Endothelial cell of umbilical vein (primary cell): ENCODE measurements around the gene NTN3. TPM values are rescaled to one million over a fixed set of nuclear protein-coding genes. Genes with fewer than 3 reads are reported as not detected.

Experiments used
- BruUV-seq: library from RNA; stranded (reverse); fragments of 400-500 nt; replicated peaks from 2 replicates; lab custom pipeline; 2021; lab: Mats Ljungman, UMichigan
- CTCF ChIA-PET: fragments of 300-600, 350-600 bp; sonication (Branson Sonifier 250); formaldehyde crosslinking; loops from one replicate; lab custom pipeline; 2021; ENCODE audit warnings: antibody characterized with exemption, inconsistent platforms; lab: Charles Lee
- POLR2A ChIA-PET: fragments of 300-600, 350-600 bp; sonication (Branson Sonifier 250); formaldehyde crosslinking; loops from one replicate; lab custom pipeline; 2021; ENCODE audit warnings: antibody characterized with exemption, inconsistent platforms; lab: Charles Lee
- DNase-seq: peaks from one replicate; pipeline ENCODE4 v3.0.0-alpha.2; 2011; ENCODE audit warnings: low read depth, low spot score
- FAIRE-seq: peaks from 2 replicates; lab custom pipeline; 2011; peaks lifted over from hg19 to GRCh38; lab: Jason Lieb, UNC
- H2AFZ ChIP-seq: 2 replicates; pipeline ENCODE4 v1.6.0; 2012; ENCODE audit warnings: low read depth, low read length, control low read depth, inconsistent platforms
- H3K27ac ChIP-seq: 2 replicates; pipeline ENCODE4 v1.5.1; 2011; ENCODE audit warnings: low read depth, mild to moderate bottlenecking, control low read depth, low read length, moderate library complexity; ENCODE audit not compliant: insufficient read depth
- H3K27me3 ChIP-seq, 2 experiments: 2 replicates each; pipeline versions ENCODE4 v1.6.0 to v1.6.1; 2011; ENCODE audit warnings: low read length in 2 of 2, mixed read lengths in 1 of 2; ENCODE audit not compliant: control insufficient read depth in 2 of 2, insufficient read depth in 2 of 2
- H3K36me3 ChIP-seq, 2 experiments: 2 replicates in 1 of 2; 3 replicates in 1 of 2; pipeline ENCODE4 v1.5.1; 2011; ENCODE audit warnings: low read length in 2 of 2, mild to moderate bottlenecking in 1 of 2, moderate library complexity in 1 of 2; ENCODE audit not compliant: control insufficient read depth in 2 of 2, insufficient read depth in 2 of 2; ENCODE audit errors: extremely low read depth in 1 of 2
- H3K4me1 ChIP-seq: 3 replicates; pipeline ENCODE4 v1.5.1; 2011; ENCODE audit warnings: mild to moderate bottlenecking, low read length; ENCODE audit not compliant: control insufficient read depth, insufficient read depth; ENCODE audit errors: extremely low read depth
- H3K4me2 ChIP-seq: 2 replicates; pipeline ENCODE4 v1.6.1; 2011; ENCODE audit warnings: low read length, control low read depth, mixed read lengths; ENCODE audit not compliant: insufficient read depth
- H3K4me3 ChIP-seq, 3 experiments: fragments of 200-600 bp in 1 of 3; sonication (generic), shearing (Covaris generic) in 1 of 3; replicated peaks in 1 of 3; 2 replicates each; pipeline ENCODE4 v1.5.1; 2011 to 2016; ENCODE audit warnings: control low read depth in 3 of 3, low read length in 3 of 3, mild to moderate bottlenecking in 2 of 3, inconsistent platforms in 1 of 3, low read depth in 1 of 3, moderate library complexity in 1 of 3; ENCODE audit not compliant: insufficient read depth in 1 of 3
- H3K79me2 ChIP-seq: 2 replicates; pipeline ENCODE4 v1.6.0; 2012; ENCODE audit warnings: low read length, inconsistent platforms; ENCODE audit not compliant: control insufficient read depth, insufficient read depth
- H3K9ac ChIP-seq: replicated peaks from 2 replicates; pipeline ENCODE3; 2011; ENCODE audit warnings: low read length, control low read depth; ENCODE audit not compliant: insufficient read depth; ENCODE audit errors: extremely low read depth
- H3K9me1 ChIP-seq: replicated peaks from 3 replicates; pipeline ENCODE4 v1.6.0; 2011; ENCODE audit warnings: mild to moderate bottlenecking, low read length; ENCODE audit not compliant: control insufficient read depth, insufficient read depth; ENCODE audit errors: extremely low read depth
- H3K9me3 ChIP-seq: replicated peaks from 2 replicates; pipeline ENCODE4 v1.5.1; 2012; ENCODE audit warnings: low read length, inconsistent platforms; ENCODE audit not compliant: control insufficient read depth, insufficient read depth
- H4K20me1 ChIP-seq: replicated peaks from 2 replicates; pipeline ENCODE3; 2011; ENCODE audit warnings: mild to moderate bottlenecking, low read length; ENCODE audit not compliant: control insufficient read depth, insufficient read depth; ENCODE audit errors: extremely low read depth
- CTCF ChIP-seq, 2 donors: IDR thresholded peaks; 1 replicate in 1 of 2; 2 replicates in 1 of 2; pipeline ENCODE4 v1.5.1; 2011; ENCODE audit warnings: low read length in 2 of 2, mild to moderate bottlenecking in 2 of 2, moderate library complexity in 2 of 2, control low read depth in 1 of 2, inconsistent platforms in 1 of 2, low read depth in 1 of 2; ENCODE audit not compliant: insufficient read depth in 1 of 2; ENCODE audit errors: extremely low read depth in 1 of 2
- EZH2 ChIP-seq: IDR thresholded peaks from 2 replicates; pipeline ENCODE4 v1.6.1; 2012; ENCODE audit warnings: borderline replicate concordance, low read depth, mild to moderate bottlenecking, moderate library complexity, low read length, inconsistent platforms; ENCODE audit not compliant: severe bottlenecking
- FOS ChIP-seq: IDR thresholded peaks from 2 replicates; pipeline ENCODE4 v1.6.1; 2011; ENCODE audit warnings: mild to moderate bottlenecking, low read length, moderate library complexity, borderline replicate concordance; ENCODE audit not compliant: insufficient read depth
- GATA2 ChIP-seq: IDR thresholded peaks from 2 replicates; pipeline ENCODE4 v1.7.0; 2011; ENCODE audit warnings: low read depth, mild to moderate bottlenecking, moderate library complexity, mixed read lengths, low read length; ENCODE audit not compliant: insufficient read length, insufficient read depth
- JUN ChIP-seq: IDR thresholded peaks from 2 replicates; pipeline ENCODE4 v1.6.1; 2011; ENCODE audit warnings: borderline replicate concordance, low read depth; ENCODE audit not compliant: insufficient read length, insufficient read depth
- MAX ChIP-seq: IDR thresholded peaks from 2 replicates; pipeline ENCODE4 v1.6.1; 2011; ENCODE audit not compliant: insufficient read depth, insufficient read length
- MYC ChIP-seq: IDR thresholded peaks from one replicate; pipeline ENCODE4 v1.6.1; 2011; ENCODE audit warnings: mild to moderate bottlenecking, low read depth, low read length
- POLR2A ChIP-seq: IDR thresholded peaks from 2 replicates; pipeline ENCODE4 v1.6.1; 2012; ENCODE audit warnings: low read depth, mild to moderate bottlenecking, control low read depth, low read length
- POLR2AphosphoS5 ChIP-seq: IDR thresholded peaks from 2 replicates; pipeline ENCODE4 v1.6.1; 2012; ENCODE audit warnings: low read depth, mild to moderate bottlenecking, control low read depth, low read length, moderate library complexity; ENCODE audit not compliant: insufficient read depth
- dilution Hi-C: fragments of 300-500 bp; cut with MboI; formaldehyde crosslinking; loops from one replicate; pipeline ENCODE4 v1.15.0; 2019; ENCODE audit warnings: low sequenced_read_pairs; ENCODE audit not compliant: extremely low pct_ligation_motif_present
- intact Hi-C: fragments of 100-400 bp; cut with micrococcal nuclease; formaldehyde crosslinking; loops from one replicate; pipeline ENCODE4 v1.10.0; 2022
- polyA plus RNA-seq, 4 experiments: library from polyadenylated mRNA; depleted of rRNA in 3 of 4; stranded (reverse) in 3 of 4; unstranded in 1 of 4; fragments of >200 nt; gene quantifications; 2 replicates each; pipeline versions ENCODE4 v1.2.1 to v1.2.3, GENCODE V29; 2011 to 2012; ENCODE audit warnings: missing spikeins in 1 of 4
- total RNA-seq: library from RNA; stranded (reverse); gene quantifications from 2 replicates; pipeline ENCODE4 v1.2.3, GENCODE V29; 2021

NTN3 gene
- total and polyA plus RNA-seq, 2 donors (not counting 3 experiments of a cell fraction or from before 2014, with no cell fraction given): 0.15 TPM; not detected in 1

- intact Hi-C loops: no loop called here
- no peaks in the 10 kb centered on the region for H3K79me2 ChIP-seq
- peaks cover 0 to 16% of the 10 kb centered on the region in 2 experiments for H3K36me3 ChIP-seq
- dilution Hi-C loops: no loop called here
- POLR2A ChIA-PET: no interaction called here
- H3K27ac ChIP-seq: no peak overlapping the region
- no peak overlapping the region for H3K9ac ChIP-seq
- no peak overlapping the region for H2AFZ ChIP-seq
- CTCF ChIA-PET: no interaction called here
- BruUV-seq: no TSS peak
- no peak overlapping the region for H3K4me3 ChIP-seq
- H3K9me3 ChIP-seq: no peaks in the 10 kb centered on the region
- no peaks in the 10 kb centered on the region for H4K20me1 ChIP-seq
- no peaks in the 10 kb centered on the region for H3K4me1 ChIP-seq
- no peaks in the 10 kb centered on the region for H3K9me1 ChIP-seq
- H3K4me2 ChIP-seq: no peak overlapping the region
- no peak for DNase-seq
- no peaks in the 10 kb centered on the region for H3K27me3 ChIP-seq
- no peak for FAIRE-seq
- no peak for TF ChIP-seq FOS
- no peak for TF ChIP-seq POLR2A
- no peak for TF ChIP-seq JUN
- TF ChIP-seq POLR2AphosphoS5: no peak
- no peak for TF ChIP-seq CTCF (IDR thresholded peaks at IDR 0.05; ENCODE audit: extremely low read depth in 1 of 2, insufficient read depth in 1 of 2, low read depth in 1 of 2, low read length in 2 of 2)
- no peak for TF ChIP-seq MYC
- TF ChIP-seq EZH2: no peak
- no peak for TF ChIP-seq GATA2
- TF ChIP-seq MAX: no peak
Measured at GRCh38 chr16:2495041-2495440, 23.9 kb downstream of the NTN3 start.
